K562 (cell line): Measurements from ENCODE around the gene APPBP2. TPM values are rescaled to one million over a fixed set of nuclear protein-coding genes. Genes with fewer than 3 reads are reported as not detected.

Experiments
- ATAC-seq: fragments of 200-7000 bp; cut with Tn5 transposase; 3 replicates; pipeline ENCODE4 v1.9.1; 2020; ENCODE audit warnings: moderate library complexity
- BruUV-seq: library from RNA; stranded (reverse); fragments of 400-500 nt; replicated peaks from 2 replicates; lab custom pipeline; 2021; lab: Mats Ljungman, UMichigan
- CTCF ChIA-PET: fragments of 300-600 bp; formaldehyde crosslinking; extraction: SDS; loops from one replicate; lab custom pipeline; 2021; ENCODE audit warnings: low intra/inter-chr PET ratio; lab: Yijun Ruan, JAX
- POLR2A ChIA-PET: fragments of 300-600, 350-650 bp; sonication (Branson Sonifier 250); formaldehyde crosslinking; extraction: SDS; loops from one replicate; lab custom pipeline; 2021; ENCODE audit warnings: antibody characterized with exemption, inconsistent platforms; lab: Yijun Ruan, JAX
- DNase-seq, 4 experiments: peaks; one replicate each; pipeline versions ENCODE4 v3.0.0 to v3.0.0-alpha.2; 2011 to 2018; ENCODE audit warnings: low spot score in 3 of 4, mixed read lengths in 3 of 4; ENCODE audit errors: extremely low read depth in 1 of 4
- FAIRE-seq: peaks from 2 replicates; lab custom pipeline; 2011; peaks lifted over from hg19 to GRCh38; lab: Jason Lieb, UNC
- H2AFZ ChIP-seq: 2 replicates; pipeline ENCODE4 v1.6.0; 2011; ENCODE audit warnings: low read depth, low read length, control low read depth, inconsistent platforms
- H3K27ac ChIP-seq: fragments of 200-600 bp; 3 replicates; pipeline ENCODE4 v1.8.0; 2011; ENCODE audit warnings: low read depth, mild to moderate bottlenecking, control low read depth, inconsistent platforms, low read length, moderate library complexity, mixed read lengths; ENCODE audit errors: extremely low read depth
- H3K27me3 ChIP-seq, 2 experiments: fragments of 300-600 bp in 1 of 2; 2 replicates in 1 of 2; 3 replicates in 1 of 2; pipeline versions ENCODE4 v1.6.0 to v1.8.0; 2011; ENCODE audit warnings: inconsistent platforms in 2 of 2, low read length in 2 of 2, mild to moderate bottlenecking in 1 of 2, mixed read lengths in 1 of 2, moderate library complexity in 1 of 2; ENCODE audit not compliant: control insufficient read depth in 2 of 2, insufficient read depth in 2 of 2
- H3K36me3 ChIP-seq: fragments of 300-600 bp; 3 replicates; pipeline ENCODE4 v1.8.0; 2011; ENCODE audit warnings: mild to moderate bottlenecking, low read length, inconsistent platforms; ENCODE audit not compliant: control insufficient read depth, insufficient read depth
- H3K4me1 ChIP-seq, 2 experiments: fragments of 200-600 bp in 1 of 2; replicated peaks in 1 of 2; 2 replicates in 1 of 2; 3 replicates in 1 of 2; pipeline versions ENCODE4 v1.5.1 to v1.8.0; 2011; ENCODE audit warnings: inconsistent platforms in 2 of 2, low read length in 2 of 2, mild to moderate bottlenecking in 1 of 2, mixed read lengths in 1 of 2, moderate library complexity in 1 of 2; ENCODE audit not compliant: control insufficient read depth in 2 of 2, insufficient read depth in 2 of 2
- H3K4me2 ChIP-seq: 2 replicates; pipeline ENCODE4 v1.6.1; 2011; ENCODE audit warnings: low read length, control low read depth, inconsistent platforms, mixed read lengths; ENCODE audit not compliant: insufficient read depth
- H3K4me3 ChIP-seq: fragments of 200-600 bp; sonication (generic), shearing (Covaris generic); 2 replicates; pipeline ENCODE4 v1.5.1; 2016; ENCODE audit warnings: control low read depth, inconsistent platforms
- H3K79me2 ChIP-seq: fragments of 200-600 bp; 3 replicates; pipeline ENCODE4 v1.8.0; 2011; ENCODE audit warnings: low read length, inconsistent platforms; ENCODE audit not compliant: control insufficient read depth, insufficient read depth
- H3K9ac ChIP-seq, 2 experiments: 2 replicates each; pipeline versions ENCODE4 v1.6.0 to v1.6.1; 2011; ENCODE audit warnings: low read depth in 2 of 2, low read length in 2 of 2, control low read depth in 1 of 2, inconsistent platforms in 1 of 2, mild to moderate bottlenecking in 1 of 2, mixed read lengths in 1 of 2; ENCODE audit not compliant: insufficient read depth in 1 of 2
- H3K9me1 ChIP-seq: one replicate; pipeline ENCODE4 v1.6.0; 2011; ENCODE audit warnings: inconsistent platforms, mild to moderate bottlenecking, low read length, moderate library complexity; ENCODE audit not compliant: control insufficient read depth, insufficient read depth
- H3K9me3 ChIP-seq: replicated peaks from 2 replicates; pipeline ENCODE4 v1.5.1; 2011; ENCODE audit warnings: low read depth, low read length, inconsistent platforms; ENCODE audit not compliant: control insufficient read depth, insufficient read depth
- H4K20me1 ChIP-seq: replicated peaks from 2 replicates; pipeline ENCODE4 v1.6.1; 2011; ENCODE audit warnings: low read length, inconsistent platforms, mixed read lengths; ENCODE audit not compliant: control insufficient read depth, insufficient read depth
- CBX3 ChIP-seq, 2 experiments: IDR thresholded peaks; 1 replicate in 1 of 2; 2 replicates in 1 of 2; pipeline ENCODE4 v1.6.1; 2012; ENCODE audit warnings: inconsistent platforms in 2 of 2, low read length in 2 of 2, borderline replicate concordance in 1 of 2, control low read depth in 1 of 2
- ETV1 ChIP-seq: fragments of 450-650 bp; conservative IDR thresholded peaks from 2 replicates; pipeline ENCODE4 v1.6.1; 2016; ENCODE audit warnings: missing genetic modification characterization, control low read depth, low read depth, missing compliant biosample characterization
- LEF1 ChIP-seq: fragments of 450-650 bp; IDR thresholded peaks from 2 replicates; pipeline ENCODE4 v1.6.1; 2016; ENCODE audit warnings: mild to moderate bottlenecking
- NR4A1 ChIP-seq, 2 experiments: fragments of 250-450 bp in 1 of 2; fragments of 450-650 bp in 1 of 2; sonication (Bioruptor Pico) in 1 of 2; IDR thresholded peaks; 2 replicates each; pipeline versions ENCODE4 v1.4.0 to v1.6.1; 2016 to 2020; ENCODE audit warnings: mild to moderate bottlenecking in 2 of 2, missing compliant biosample characterization in 1 of 2, missing genetic modification characterization in 1 of 2, moderate library complexity in 1 of 2
- RBFOX2 ChIP-seq: fragments of 200-400 bp; formaldehyde crosslinking; IDR thresholded peaks from 2 replicates; pipeline ENCODE4 v1.6.1; 2017; ENCODE audit warnings: low read depth, mild to moderate bottlenecking, low read length, moderate library complexity
- RBM22 ChIP-seq: fragments of 200-400 bp; formaldehyde crosslinking; IDR thresholded peaks from 2 replicates; pipeline ENCODE4 v1.6.1; 2018; ENCODE audit warnings: low read length, low read depth; ENCODE audit not compliant: poor library complexity, severe bottlenecking
- ZNF12 ChIP-seq: sonication (generic); formaldehyde crosslinking; IDR thresholded peaks from 2 replicates; pipeline ENCODE4 v1.4.0; 2020; ENCODE audit warnings: mild to moderate bottlenecking, missing genetic modification reagents
- ZNF184 ChIP-seq: sonication (generic); formaldehyde crosslinking; IDR thresholded peaks from 2 replicates; pipeline ENCODE4 v1.5.0; 2020; ENCODE audit warnings: missing genetic modification reagents
- ZNF324 ChIP-seq: fragments of 250-450 bp; sonication (Bioruptor Pico); IDR thresholded peaks from 2 replicates; pipeline ENCODE4 v1.4.0; 2020; ENCODE audit warnings: mild to moderate bottlenecking
- WGBS: fragments of 100-300 bp; shearing (Covaris generic); methylation state at CpG from one replicate; pipeline ENCODE4 v1.1.6; 2016; ENCODE audit warnings: low coverage, mixed read lengths; ENCODE audit not compliant: insufficient coverage; ENCODE audit errors: missing lambda C conversion rate; 5-methylcytosine and 5-hydroxymethylcytosine counted together
- in situ Hi-C: fragments of 300-500 bp; cut with MboI; formaldehyde crosslinking; loops from 4 replicates; pipeline ENCODE4 v1.15.0; 2018; ENCODE audit warnings: inconsistent platforms, mixed read lengths
- intact Hi-C: fragments of 100-400 bp; cut with micrococcal nuclease; formaldehyde crosslinking; loops from 2 replicates; pipeline ENCODE4 v1.14.2; 2022
- polyA plus RNA-seq, 8 experiments: library from polyadenylated mRNA; depleted of rRNA in 4 of 8; stranded (reverse) in 5 of 8; unstranded in 3 of 8; fragments of >200 nt; fragmentation: Nextera tagmentation in 2 of 8; fragmentation: Illumina TruSeq in 1 of 8; extraction: Ambion mirVana in 2 of 8; extraction: Trizol in 1 of 8; gene quantifications; 2 replicates each; pipeline versions ENCODE4 v1.2.1 to v1.2.3, GENCODE V29; 2011 to 2014; ENCODE audit warnings: inconsistent platforms in 1 of 8, missing spikeins in 1 of 8
- total RNA-seq, 7 experiments: library from RNA; depleted of rRNA in 6 of 7; stranded (reverse); fragments of >200 nt in 6 of 7; fragmentation: Illumina TruSeq in 2 of 7; extraction: Trizol in 2 of 7; gene quantifications; 2 replicates each; pipeline versions ENCODE4 v1.2.1 to v1.2.3, GENCODE V29; 2011 to 2021; ENCODE audit warnings: low replicate concordance in 1 of 7
- TF ChIP-seq, protein P1 (sequence below): IDR thresholded peaks from 3 replicates; pipeline ENCODE4 v1.6.1; 2011; ENCODE audit warnings: borderline replicate concordance, mild to moderate bottlenecking, moderate library complexity; ENCODE audit not compliant: insufficient read length; ENCODE audit errors: extremely low read depth

APPBP2 gene
- total and polyA plus RNA-seq, 9 of the 15 experiments (the other 6 are each of a cell fraction or from before 2014, with no cell fraction given), result 2.7 to 16.8 (median 6.9) TPM

DNA sequence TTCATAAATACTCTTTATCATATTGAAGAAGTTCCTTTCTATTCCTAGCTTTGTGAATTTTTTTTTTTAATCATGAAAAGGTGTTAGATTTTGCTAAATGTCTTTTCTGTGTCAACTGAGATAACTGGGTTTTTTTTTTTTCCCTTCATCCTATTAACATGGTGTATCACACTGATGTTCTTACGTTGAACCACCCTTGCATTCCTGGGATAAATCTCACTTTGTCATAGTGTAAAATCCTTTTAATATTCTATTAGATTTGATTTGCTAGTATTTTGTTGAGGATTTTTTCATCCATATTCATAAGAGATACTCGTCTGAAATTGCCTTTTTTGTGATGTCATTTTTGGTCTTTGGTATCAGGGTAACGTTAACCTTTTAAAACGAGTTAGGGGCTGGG lies 54.6 kb downstream of the APPBP2 start:
- no peak overlapping the region for H2AFZ ChIP-seq
- in situ Hi-C loops (no loop called here), intact Hi-C loops (no loop called here)
- WGBS, result 100% methylated on average over 4 of the region's 4 CpGs
- no peak overlapping the region for H3K27ac ChIP-seq
- ChIA-PET POLR2A (no interaction called here), CTCF (no interaction called here)
- BruUV-seq, result no TSS peak
- H3K27me3 ChIP-seq, result no peaks in the 10 kb centered on the region
- H4K20me1 ChIP-seq, result no peaks in the 10 kb centered on the region
- FAIRE-seq (no peak), DNase-seq (no peak), ATAC-seq (no peak)
- peaks cover 3% of the 10 kb centered on the region; the same call in 1 of the 2 replicates for H3K9me3 ChIP-seq
- TF ChIP-seq RBM22 (no peak), CBX3 (IDR thresholded peaks at IDR 0.05; ENCODE audit: borderline replicate concordance in 1 of 2, low read length in 2 of 2) (peak in 1 of 2 experiments; percentile 46; a peak in 1 of 3 replicates), LEF1 (no peak), RBFOX2 (no peak), ZNF12 (no peak), ZNF324 (CRISPR knock-in tag) (peak; percentile 93), ZNF184 (CRISPR knock-in tag) (no peak), NR4A1 (CRISPR knock-in tag; IDR thresholded peaks at IDR 0.05) (no peak), NR4A1 (tag; IDR thresholded peaks at IDR 0.05) (no peak), ETV1 (no peak)
- TF ChIP-seq, protein P1, sequence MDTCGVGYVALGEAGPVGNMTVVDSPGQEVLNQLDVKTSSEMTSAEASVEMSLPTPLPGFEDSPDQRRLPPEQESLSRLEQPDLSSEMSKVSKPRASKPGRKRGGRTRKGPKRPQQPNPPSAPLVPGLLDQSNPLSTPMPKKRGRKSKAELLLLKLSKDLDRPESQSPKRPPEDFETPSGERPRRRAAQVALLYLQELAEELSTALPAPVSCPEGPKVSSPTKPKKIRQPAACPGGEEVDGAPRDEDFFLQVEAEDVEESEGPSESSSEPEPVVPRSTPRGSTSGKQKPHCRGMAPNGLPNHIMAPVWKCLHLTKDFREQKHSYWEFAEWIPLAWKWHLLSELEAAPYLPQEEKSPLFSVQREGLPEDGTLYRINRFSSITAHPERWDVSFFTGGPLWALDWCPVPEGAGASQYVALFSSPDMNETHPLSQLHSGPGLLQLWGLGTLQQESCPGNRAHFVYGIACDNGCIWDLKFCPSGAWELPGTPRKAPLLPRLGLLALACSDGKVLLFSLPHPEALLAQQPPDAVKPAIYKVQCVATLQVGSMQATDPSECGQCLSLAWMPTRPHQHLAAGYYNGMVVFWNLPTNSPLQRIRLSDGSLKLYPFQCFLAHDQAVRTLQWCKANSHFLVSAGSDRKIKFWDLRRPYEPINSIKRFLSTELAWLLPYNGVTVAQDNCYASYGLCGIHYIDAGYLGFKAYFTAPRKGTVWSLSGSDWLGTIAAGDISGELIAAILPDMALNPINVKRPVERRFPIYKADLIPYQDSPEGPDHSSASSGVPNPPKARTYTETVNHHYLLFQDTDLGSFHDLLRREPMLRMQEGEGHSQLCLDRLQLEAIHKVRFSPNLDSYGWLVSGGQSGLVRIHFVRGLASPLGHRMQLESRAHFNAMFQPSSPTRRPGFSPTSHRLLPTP, result no peak
- no peak overlapping the region for H3K4me2 ChIP-seq
- H3K36me3 ChIP-seq, result peaks cover 2% of the 10 kb centered on the region; the same call in 1 of the 3 replicates
- H3K4me3 ChIP-seq, result no peak overlapping the region
- H3K9me1 ChIP-seq, result no peaks in the 10 kb centered on the region
- no peaks in the 10 kb centered on the region for H3K79me2 ChIP-seq
- H3K9ac ChIP-seq, result no peak overlapping the region
- peaks cover 2 to 8% of the 10 kb centered on the region in 2 experiments; a peak in 3 of 5 replicates for H3K4me1 ChIP-seq
